Stimulated activated memory B cell treated with anti-CD40 and anti-IgM and Interleukin-4, amounts not matched to agents 10 μg/mL and 1 μg/mL and 100 μg/mL, for 72 hours (primary cell): Measurements from ENCODE around the gene BCL2L12.

Source experiments
- ATAC-seq: fragments of 150-1000 bp; cut with Tn5 transposase; 2 replicates; pipeline ENCODE4 v1.10.0; 2021
- H3K27ac Mint-ChIP-seq: one replicate; pipeline ENCODE4 v1.8.0; 2022; ENCODE audit warnings: mild to moderate bottlenecking, mixed read lengths
- H3K27me3 Mint-ChIP-seq: one replicate; pipeline ENCODE4 v1.8.0; 2022; ENCODE audit warnings: mixed read lengths
- H3K36me3 Mint-ChIP-seq: one replicate; pipeline ENCODE4 v1.8.0; 2022; ENCODE audit warnings: mixed read lengths
- H3K4me1 Mint-ChIP-seq: one replicate; pipeline ENCODE4 v1.8.0; 2022; ENCODE audit warnings: mixed read lengths
- H3K4me3 Mint-ChIP-seq: one replicate; pipeline ENCODE4 v1.8.0; 2022; ENCODE audit warnings: mild to moderate bottlenecking, moderate library complexity, mixed read lengths
- H3K9me3 Mint-ChIP-seq: one replicate; pipeline ENCODE4 v1.8.0; 2022; ENCODE audit warnings: mixed read lengths

Gene BCL2L12

DNA sequence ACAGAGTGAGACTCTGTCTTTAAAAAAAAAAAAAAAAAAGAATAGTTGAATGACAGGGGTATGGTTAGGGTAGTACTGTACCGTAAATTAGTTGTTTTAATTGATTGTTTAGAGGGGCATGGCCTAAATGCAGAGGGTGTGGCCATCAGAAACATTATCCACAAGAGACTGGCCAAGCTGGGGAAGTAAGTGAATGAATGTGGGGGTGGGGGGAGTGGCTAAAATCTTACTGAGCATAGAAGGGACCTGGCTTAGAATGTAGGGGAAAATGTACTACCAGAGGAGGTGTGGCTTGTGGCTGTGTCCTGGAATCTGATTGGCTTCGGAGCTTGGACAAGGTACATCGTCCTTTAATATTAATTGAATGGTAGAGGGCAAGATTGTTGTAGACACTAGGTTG lies 3.8 kb downstream of the BCL2L12 start:
- no peak overlapping the region for H3K27ac Mint-ChIP-seq
- H3K4me3 Mint-ChIP-seq: no peak overlapping the region
- peaks cover 56% of the 10 kb centered on the region for H3K4me1 Mint-ChIP-seq
- ATAC-seq: no peak
- H3K27me3 Mint-ChIP-seq: no peaks in the 10 kb centered on the region
- H3K36me3 Mint-ChIP-seq: peaks cover 15% of the 10 kb centered on the region
- no peaks in the 10 kb centered on the region for H3K9me3 Mint-ChIP-seq

DNA sequence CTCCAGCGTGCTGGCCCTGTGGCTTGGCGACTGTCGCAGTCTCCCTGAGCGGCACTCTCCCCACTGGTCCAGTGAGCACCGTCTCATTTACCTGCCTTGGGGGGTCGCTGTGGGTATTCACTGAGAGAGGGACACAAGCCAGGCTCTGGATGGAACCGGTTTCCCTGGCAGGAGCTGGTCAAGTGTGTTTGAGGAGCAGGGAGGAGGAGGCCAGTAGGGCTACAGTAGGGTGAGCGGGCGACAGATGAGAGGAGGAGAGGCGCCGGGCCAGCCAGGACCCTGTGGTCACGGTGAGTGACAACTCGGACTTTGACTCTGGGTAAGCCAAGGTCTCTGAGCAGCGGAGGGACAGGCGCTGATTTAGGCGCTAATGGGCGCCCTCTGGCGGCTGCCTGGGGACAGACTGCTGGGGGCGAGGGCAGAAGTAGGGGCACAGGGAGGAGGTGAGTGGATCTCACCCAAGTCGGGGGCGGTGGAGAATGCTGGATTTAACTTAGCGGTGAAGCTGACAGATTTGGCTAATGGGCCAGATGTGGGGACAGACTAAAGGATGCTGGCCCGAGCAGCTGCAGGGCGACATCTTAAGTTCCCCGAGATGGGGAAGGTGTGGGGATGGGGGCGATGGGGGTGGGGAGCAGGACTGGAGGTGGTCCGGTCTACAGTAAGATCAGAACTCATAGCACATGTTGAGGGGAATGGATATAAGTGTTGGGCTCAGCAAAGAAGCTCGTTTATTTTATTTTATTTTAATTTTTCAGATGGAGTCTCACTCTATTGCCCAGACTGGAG lies 6.6 kb downstream of the BCL2L12 start:
- Mint-ChIP-seq H3K27ac (peak overlapping the region; percentile 75), H3K27me3 (no peaks in the 10 kb centered on the region), H3K4me1 (peaks cover 36% of the 10 kb centered on the region), H3K9me3 (no peaks in the 10 kb centered on the region), H3K4me3 (peak overlapping the region; percentile 50), H3K36me3 (peaks cover 9% of the 10 kb centered on the region)
- ATAC-seq: no peak

DNA sequence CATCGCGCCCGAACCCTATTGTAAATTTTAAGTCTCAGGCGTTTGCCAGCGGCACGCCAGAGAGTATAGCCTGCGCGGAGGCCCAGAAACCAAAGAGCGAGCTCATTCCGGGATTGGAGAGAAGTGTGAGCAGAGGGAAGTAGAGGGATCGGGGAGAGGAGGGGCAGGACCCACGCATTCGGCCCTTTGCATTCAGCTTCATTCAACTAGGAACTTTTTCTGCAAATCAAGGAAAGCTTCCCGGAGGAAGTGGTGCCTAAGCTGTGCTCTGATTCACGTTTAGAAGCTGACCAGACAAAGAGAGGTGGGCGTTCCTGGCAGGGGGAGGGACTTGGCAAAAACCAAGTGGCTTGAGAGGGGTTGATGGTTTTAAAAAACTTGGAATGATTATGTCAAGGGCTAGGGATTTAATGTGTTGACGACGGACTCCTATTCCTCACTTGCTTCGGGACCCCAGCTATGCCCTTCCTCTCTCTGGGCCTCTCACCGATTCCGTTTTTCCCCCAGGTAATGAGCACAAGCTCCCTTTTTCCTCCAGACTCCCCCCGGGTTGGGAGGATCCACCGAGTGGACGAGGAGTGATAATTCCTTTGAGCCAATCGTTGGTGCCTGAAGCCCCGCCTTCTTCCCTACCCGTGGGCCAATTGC lies 10.5 kb downstream of the BCL2L12 start:
- peaks cover 19% of the 10 kb centered on the region for H3K36me3 Mint-ChIP-seq

DNA sequence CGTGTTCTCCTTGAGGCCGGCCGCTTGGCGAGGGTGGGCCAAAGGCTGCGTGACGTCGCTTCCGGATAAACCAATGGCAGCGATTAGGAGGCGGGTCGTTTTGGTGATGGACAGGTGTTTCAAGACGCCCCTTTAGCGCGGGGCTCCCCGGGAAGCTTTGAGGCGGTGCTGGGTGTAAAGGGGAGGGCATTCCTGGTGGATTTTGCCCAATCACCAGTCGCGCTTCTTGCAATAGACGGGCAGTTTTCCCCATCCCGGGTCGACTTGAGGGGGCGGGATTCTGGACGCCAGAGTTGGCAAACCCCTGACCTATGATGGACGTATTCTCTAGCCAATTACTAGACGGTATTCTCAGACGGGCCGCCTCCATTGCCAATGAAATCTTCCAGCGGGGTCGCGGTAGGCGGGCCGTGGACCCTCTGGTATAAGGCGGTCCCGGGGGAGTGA lies 11.1 kb downstream of the BCL2L12 start:
- Mint-ChIP-seq H3K27me3 (no peaks in the 10 kb centered on the region), H3K4me1 (peaks cover 68% of the 10 kb centered on the region), H3K36me3 (peaks cover 20% of the 10 kb centered on the region), H3K27ac (peak overlapping the region; percentile 96), H3K4me3 (peak overlapping the region; percentile 85), H3K9me3 (no peaks in the 10 kb centered on the region)
- peak; percentile 87 for ATAC-seq

More for the DNA sequence above, 10.5 kb downstream of the BCL2L12 start:
- Mint-ChIP-seq H3K27me3 (no peaks in the 10 kb centered on the region), H3K9me3 (no peaks in the 10 kb centered on the region), H3K27ac (peak overlapping the region; percentile 96), H3K4me1 (peaks cover 70% of the 10 kb centered on the region), H3K4me3 (peak overlapping the region; percentile 85)
- ATAC-seq: peak; percentile 17

DNA sequence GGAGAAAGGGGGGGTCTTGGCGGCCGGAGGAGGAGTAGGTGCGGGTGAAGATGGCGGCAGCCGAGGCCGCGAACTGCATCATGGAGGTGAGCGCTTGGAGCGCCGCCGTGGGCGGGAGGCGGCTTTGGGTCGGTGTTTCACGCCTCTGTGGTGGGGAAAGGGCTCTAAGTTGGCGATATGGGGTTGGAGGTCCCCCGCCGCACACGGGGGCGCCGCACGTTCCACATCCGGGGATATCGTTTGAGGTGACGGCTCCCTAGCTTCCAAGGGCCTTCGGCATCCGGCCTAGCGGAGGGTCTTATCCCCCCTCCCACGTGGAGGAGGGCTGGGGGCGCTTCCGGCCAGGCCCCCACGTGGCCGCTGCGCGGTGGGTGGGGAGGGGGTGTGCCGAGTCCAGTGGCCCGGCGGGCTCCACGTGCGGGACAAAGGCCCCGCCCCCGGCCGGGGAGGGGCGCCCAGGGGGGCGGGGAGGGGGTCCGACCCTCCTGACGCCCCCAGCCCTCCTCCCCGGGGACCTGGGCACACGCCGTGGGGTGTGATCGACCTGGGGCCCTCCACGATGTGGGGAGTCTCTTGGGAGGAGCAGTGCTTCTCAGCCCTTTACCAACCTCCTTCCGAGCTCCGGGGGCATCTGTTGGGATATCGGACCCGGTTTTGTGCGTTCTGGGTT lies 11.6 kb downstream of the BCL2L12 start, which contains the start of gene PRMT1:
Gene PRMT1, plus strand, starts transcription at position 41 of the 670 bp plus-strand sequence. Its CDS starts 10 bp downstream, at position 51.
- no peaks in the 10 kb centered on the region for H3K27me3 Mint-ChIP-seq
- peaks cover 62% of the 10 kb centered on the region for H3K4me1 Mint-ChIP-seq
- no peaks in the 10 kb centered on the region for H3K9me3 Mint-ChIP-seq
- peak; percentile 38 for ATAC-seq
- H3K36me3 Mint-ChIP-seq: peaks cover 20% of the 10 kb centered on the region
- H3K27ac Mint-ChIP-seq: peak within 1 kb of the TSS; percentile 96
- peak within 1 kb of the TSS; percentile 91 for H3K4me3 Mint-ChIP-seq

DNA sequence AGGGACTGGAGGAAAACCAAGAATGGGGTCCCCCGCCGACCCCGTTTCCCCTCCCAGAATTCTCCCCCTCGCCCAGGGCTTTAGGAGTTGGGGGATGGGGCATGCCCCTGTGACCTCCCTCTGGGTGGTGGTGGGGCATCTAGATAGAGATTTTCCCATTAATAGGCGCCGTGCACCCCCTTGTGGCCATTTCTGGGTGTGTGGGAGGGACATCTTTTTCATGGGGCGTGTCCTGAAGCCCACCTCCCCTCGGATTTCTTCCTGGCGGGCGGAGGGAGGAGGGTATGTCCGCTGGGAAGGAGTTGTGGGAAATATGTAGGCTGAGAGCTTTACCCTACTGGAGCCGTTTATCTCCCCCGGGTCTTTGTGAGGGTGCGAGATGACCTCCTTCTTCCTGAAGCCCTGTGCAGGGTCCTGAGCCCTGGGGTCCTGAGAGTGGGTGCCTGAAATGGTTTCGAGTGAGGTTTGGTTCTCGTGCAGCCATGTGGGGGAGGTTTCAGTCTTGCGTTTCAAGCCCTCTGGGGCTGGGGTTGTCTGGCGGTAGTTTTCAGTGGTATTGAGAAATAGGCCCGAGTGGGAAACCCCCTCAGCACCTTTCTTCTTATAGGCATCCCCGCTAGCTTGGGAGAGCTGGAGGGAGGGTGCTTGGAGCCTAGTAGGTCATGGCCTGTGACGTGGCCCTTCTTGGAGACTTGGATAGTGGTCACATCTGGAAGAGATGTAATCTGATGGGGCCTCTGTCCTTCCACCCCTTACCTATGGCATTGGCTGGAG lies 12.4 kb downstream of the BCL2L12 start:
- peaks cover 58% of the 10 kb centered on the region for H3K4me1 Mint-ChIP-seq
- H3K27me3 Mint-ChIP-seq: no peaks in the 10 kb centered on the region
- H3K4me3 Mint-ChIP-seq: peak overlapping the region; percentile 91
- H3K36me3 Mint-ChIP-seq: peaks cover 20% of the 10 kb centered on the region
- peak overlapping the region; percentile 96 for H3K27ac Mint-ChIP-seq
- ATAC-seq: peak; percentile 40
- no peaks in the 10 kb centered on the region for H3K9me3 Mint-ChIP-seq

DNA sequence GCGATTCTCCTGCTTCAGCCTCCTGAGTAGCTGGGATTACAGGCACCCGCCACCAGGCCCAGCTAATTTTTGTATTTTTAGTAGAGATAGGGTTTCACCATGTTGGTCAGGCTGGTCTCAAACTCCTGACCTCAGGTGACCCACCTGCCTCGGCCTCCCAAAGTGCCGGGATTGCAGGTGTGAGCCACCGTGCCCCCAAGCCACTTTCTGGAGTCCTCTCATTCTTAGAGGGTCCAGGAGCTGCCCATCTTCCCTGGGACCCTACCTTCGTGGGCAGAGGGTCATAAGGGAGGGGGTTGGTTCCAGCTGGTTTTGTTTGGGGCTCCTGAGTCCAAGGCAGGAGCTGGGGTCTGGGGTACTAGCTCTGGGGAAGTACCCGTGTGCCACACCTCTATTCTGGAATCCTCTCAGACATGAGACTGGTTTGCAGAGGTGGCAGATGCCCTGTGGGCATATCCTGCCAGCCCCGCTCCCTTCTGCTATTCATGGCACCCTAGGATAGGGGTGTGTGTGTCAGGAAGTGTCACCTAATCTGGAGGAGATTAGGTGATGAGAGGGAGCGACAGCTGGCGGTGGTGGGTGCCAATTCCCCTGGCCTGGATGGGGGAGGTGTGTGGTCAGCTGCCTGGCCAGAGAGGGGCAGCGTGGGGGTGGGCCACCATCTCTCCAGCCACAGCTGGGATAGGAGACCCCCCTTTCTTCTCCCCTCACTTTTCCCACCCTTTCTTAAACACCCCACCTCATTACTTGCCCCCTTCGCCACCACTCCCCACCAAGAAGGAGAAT lies 13.4 kb downstream of the BCL2L12 start:
- H3K4me3 Mint-ChIP-seq: peak overlapping the region; percentile 91
- H3K27ac Mint-ChIP-seq: peak overlapping the region; percentile 96
- no peaks in the 10 kb centered on the region for H3K9me3 Mint-ChIP-seq
- no peaks in the 10 kb centered on the region for H3K27me3 Mint-ChIP-seq
- H3K36me3 Mint-ChIP-seq: peaks cover 28% of the 10 kb centered on the region
- no peak for ATAC-seq
- peaks cover 54% of the 10 kb centered on the region for H3K4me1 Mint-ChIP-seq

DNA sequence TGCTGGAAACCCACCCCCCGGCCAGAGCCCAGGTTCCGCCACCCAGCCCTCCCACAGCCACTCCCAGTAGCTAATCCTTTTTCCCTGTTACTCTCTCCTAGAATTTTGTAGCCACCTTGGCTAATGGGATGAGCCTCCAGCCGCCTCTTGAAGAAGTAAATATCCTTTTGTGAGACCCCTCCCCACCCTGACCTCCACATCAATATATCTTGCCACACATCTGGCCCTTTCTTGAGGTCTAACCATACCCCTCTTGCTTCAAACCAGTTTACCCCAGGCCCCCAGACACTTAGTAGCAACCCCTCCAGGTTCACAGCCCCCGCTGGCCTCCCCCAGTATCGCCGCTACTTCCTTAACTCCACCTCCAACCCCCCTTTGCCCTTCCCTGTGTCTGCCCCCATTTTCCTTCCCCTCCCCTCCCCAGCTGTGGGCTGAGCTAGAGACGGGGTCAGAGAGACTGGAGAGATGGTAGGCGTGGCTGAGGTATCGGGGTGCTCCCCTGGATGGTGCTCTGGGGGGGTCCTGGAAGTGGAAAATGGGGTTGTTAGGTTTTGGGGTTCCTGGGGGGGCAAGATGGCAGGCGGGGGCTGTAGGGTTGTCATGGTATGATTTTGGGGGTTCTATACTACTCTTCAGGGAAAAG lies 14.2 kb downstream of the BCL2L12 start:
- peak overlapping the region; percentile 91 for H3K4me3 Mint-ChIP-seq
- peaks cover 35% of the 10 kb centered on the region for H3K36me3 Mint-ChIP-seq
- no peaks in the 10 kb centered on the region for H3K9me3 Mint-ChIP-seq
- H3K4me1 Mint-ChIP-seq: peaks cover 54% of the 10 kb centered on the region
- no peaks in the 10 kb centered on the region for H3K27me3 Mint-ChIP-seq
- peak overlapping the region; percentile 96 for H3K27ac Mint-ChIP-seq
- no peak for ATAC-seq

DNA sequence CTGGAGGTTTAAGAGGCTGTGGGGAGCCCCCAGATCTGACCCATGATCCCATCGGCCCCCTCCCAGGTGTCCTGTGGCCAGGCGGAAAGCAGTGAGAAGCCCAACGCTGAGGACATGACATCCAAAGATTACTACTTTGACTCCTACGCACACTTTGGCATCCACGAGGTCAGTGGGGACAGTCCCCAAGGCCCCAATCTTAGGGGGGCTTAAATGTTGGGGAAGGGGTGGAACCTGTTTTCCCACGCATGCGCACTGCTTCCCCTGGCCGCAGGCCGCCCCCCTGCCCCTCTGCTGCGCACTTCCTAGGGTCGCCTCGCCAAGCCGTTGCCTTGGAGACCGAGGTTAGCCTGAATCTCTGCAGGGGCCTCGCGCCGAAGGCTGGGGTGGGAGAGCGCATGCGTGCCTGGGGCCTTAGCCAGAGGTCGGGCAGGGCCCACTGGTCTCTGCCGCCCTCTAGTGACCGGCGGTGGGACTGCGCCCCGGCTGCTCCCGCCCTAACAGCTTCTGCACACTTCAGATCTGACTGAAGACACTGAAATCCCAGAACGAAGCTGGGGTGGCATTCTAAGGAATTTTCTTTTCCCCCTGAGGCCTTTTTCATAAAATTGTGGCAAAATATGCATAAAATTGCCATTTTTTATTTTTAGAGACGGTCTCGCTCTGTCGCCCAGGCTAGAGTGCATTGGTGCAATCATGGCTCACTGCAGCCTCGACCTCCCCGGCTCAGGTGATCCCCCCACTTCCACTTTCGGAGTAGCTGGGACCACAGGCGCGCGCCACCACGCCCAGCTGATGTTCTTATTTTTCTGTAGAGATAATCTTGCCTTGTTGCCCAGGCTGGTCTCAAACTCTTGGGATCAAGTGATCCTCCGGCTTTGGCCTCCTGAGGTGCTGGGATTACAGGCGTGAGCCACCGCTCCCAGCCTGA lies 15.0 kb downstream of the BCL2L12 start:
- no peaks in the 10 kb centered on the region for H3K9me3 Mint-ChIP-seq
- peak overlapping the region; percentile 96 for H3K27ac Mint-ChIP-seq
- peaks cover 60% of the 10 kb centered on the region for H3K4me1 Mint-ChIP-seq
- H3K36me3 Mint-ChIP-seq: peaks cover 43% of the 10 kb centered on the region
- peak; percentile 9 for ATAC-seq
- H3K27me3 Mint-ChIP-seq: no peaks in the 10 kb centered on the region
- H3K4me3 Mint-ChIP-seq: peak overlapping the region; percentile 91

DNA sequence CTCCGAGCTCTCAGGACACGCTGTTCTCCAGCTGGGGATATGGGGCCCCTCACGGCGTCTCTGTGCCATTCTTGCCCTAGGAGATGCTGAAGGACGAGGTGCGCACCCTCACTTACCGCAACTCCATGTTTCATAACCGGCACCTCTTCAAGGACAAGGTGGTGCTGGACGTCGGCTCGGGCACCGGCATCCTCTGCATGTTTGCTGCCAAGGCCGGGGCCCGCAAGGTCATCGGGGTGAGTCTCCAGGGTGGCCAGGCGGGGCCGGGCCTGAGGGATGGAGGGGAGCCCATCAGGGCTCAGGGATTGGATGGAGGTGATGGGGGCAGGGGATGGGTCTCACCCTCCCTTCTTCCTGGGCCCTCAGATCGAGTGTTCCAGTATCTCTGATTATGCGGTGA lies 16.1 kb downstream of the BCL2L12 start:
- Mint-ChIP-seq H3K27ac (no peak overlapping the region), H3K27me3 (no peaks in the 10 kb centered on the region), H3K4me1 (peaks cover 55% of the 10 kb centered on the region)

DNA sequence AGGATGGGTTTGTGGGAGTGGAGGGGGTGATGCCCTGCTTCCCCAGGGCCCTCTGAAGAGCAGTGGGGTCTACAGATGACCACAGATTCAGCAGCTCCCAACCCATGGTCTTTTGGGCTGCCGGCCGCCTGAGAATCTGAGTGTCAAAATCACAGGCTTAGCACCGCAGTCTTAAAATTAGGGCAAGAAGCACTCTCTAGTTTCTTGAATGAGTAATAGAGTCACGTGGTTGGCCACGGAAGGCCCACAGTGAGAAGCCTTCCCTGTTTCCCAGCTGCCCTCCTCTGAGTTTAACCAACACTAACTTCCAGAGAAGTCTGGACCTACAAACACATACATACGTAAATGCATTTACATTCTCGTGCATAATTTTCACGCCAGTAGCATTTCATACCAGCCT lies 16.5 kb downstream of the BCL2L12 start:
- Mint-ChIP-seq H3K27me3 (no peaks in the 10 kb centered on the region), H3K27ac (no peak overlapping the region), H3K4me3 (no peak overlapping the region), H3K36me3 (peaks cover 54% of the 10 kb centered on the region), H3K4me1 (peaks cover 55% of the 10 kb centered on the region), H3K9me3 (no peaks in the 10 kb centered on the region)
- no peak for ATAC-seq

More for the DNA sequence above, 16.1 kb downstream of the BCL2L12 start:
- H3K36me3 Mint-ChIP-seq: peaks cover 49% of the 10 kb centered on the region
- ATAC-seq: no peak
- H3K9me3 Mint-ChIP-seq: no peaks in the 10 kb centered on the region
- H3K4me3 Mint-ChIP-seq: no peak overlapping the region

DNA sequence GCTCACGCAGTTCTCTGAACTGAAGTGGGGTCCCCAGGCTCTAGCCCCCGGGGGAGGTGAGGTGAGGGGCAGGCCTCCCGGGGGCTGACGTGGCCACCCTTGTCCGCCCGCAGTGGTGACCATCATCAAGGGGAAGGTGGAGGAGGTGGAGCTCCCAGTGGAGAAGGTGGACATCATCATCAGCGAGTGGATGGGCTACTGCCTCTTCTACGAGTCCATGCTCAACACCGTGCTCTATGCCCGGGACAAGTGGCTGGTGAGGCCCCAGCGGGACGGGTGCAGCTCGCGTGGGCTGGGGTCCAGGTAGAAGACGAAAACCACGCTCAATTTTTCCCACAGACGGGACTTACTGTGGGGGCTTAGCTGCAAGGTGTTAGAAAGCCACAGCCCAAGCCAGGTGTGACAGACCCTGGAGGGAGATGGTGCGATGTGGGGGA lies 18.1 kb downstream of the BCL2L12 start:
- H3K36me3 Mint-ChIP-seq: peaks cover 67% of the 10 kb centered on the region
- no peak overlapping the region for H3K4me3 Mint-ChIP-seq
- H3K9me3 Mint-ChIP-seq: no peaks in the 10 kb centered on the region
- H3K4me1 Mint-ChIP-seq: peaks cover 55% of the 10 kb centered on the region
- H3K27ac Mint-ChIP-seq: peak overlapping the region; percentile 57
- ATAC-seq: no peak
- H3K27me3 Mint-ChIP-seq: no peaks in the 10 kb centered on the region
